DMS153 (cell line): ENCODE data around the gene LSR.
"Not testable (repeated sequence)": the region's sequence is repeated elsewhere in the genome, so short reads cannot be mapped to it uniquely, and the experiment has no call there.

Source experiments
- DNase-seq: peaks from one replicate; lab custom pipeline; 2025; lab: John Stamatoyannopoulos, UW

LSR gene

GRCh38 chr19:35217649-35217990 is 31.2 kb upstream of the LSR start:
- DNase-seq = no peak

DNA sequence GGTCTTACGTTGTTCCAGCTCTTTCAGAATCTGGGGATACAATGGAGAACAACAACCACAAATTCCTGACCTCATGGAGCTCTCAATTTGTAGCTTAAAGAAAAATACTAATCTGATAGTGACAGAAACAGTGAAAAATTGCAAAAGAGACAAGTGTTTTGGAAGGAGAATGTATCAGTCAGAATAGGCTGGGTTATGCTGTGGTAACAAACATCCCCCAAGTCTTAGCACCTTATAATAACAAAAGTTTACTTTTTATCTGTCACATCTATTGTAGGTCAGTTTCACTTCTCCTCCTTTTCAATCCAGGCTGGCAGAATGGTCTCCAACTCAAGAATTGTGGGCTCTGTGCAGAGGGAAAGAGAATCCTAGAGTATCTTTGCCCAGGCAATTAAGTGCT is 29.8 kb upstream of the LSR start:
- DNase-seq = no peak

DNA sequence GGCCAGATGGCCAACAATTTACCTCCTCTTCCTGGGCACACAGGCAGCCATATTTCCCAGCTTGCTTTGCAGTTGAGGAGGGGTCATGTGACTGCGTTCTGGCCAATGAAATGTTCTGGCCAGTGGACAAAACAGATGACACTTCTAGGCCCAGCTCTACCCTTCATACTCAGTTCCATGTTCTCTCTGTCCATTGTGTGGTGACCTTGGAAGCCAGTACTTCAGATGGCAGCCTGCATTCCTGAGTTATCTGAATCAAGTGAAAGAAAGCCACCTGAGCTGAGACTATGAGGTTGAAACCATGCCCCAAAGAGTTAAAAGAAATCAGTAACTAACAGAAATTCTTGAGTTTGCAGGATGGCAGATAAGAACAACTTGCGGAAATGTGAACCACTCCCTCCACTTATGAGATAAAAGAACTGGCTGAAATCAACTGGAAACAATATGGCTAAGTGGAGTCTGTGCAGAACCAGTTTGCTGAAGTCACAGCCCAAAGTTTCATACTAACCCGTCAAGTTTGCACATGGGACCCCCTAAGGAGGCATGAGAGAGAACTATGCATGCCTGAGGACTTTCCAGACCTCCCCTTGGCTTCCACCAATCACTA is 28.4 kb upstream of the LSR start:
- DNase-seq = no peak

DNA sequence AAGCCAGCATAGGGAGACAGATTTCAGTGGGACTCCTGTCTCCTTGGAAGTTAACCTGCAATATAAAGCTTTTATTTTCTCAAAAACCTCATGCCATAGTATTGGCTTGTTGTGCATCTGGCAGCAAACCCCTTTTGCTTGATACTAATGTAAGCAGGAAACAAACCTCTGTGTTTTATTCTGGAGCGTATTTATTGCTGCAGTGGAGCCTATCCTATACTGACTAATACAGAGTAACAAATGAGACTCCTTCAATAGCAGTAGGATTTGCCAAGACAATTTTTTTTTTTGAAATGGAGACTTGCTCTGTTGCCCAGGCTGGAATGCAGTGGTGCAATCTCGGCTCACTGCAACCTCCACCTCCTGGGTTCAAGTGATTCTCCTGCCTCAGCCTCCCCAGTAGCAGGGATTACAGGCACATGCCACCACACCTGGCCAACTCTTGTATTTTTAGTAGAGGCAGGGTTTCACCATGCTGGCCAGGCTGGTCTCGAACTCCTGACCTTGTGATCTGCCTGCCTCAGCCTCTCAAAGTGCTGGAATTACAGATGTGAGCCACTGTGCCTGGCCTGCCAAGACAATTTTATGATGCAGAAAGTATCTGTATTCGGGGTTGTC is 27.7 kb upstream of the LSR start:
- DNase-seq = not testable (repeated sequence)

- DNase-seq = no peak
Measured at GRCh38 chr19:35222373-35223015, 26.3 kb upstream of the LSR start.

DNA sequence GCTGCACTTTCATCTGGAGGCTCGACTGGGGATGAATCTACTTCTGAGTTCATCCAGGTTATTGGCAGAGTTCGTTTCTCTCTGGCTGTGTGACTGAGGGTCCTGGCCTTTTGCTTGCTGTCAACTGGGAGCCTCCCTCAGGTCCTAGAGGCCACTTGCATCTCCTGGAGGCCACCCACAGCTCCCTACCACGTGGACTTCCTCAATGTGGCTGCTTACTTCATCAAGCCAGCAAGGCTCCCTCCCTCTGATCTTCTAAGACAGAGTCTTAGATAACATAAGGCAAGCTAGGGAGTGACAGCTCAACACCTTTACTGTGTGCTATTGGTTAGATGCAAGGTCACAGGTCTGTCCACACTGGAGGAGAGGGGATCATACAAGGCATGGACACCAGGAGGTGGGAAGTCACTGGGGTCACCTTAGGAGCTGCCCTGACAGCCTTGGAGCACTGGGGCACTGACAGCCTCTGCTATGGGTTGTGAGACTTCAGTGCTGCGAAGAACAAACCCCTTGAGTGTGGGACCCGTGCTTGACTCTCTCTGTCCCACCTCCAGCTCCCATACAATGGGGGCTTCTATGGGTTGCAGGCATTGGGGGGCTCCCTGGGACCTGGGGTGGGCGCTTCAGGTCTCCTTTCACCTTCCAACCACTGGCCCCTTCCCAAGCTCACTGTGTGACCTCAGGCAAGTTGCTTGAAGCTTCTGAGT is 25.6 kb upstream of the LSR start:
- no peak for DNase-seq

DNA sequence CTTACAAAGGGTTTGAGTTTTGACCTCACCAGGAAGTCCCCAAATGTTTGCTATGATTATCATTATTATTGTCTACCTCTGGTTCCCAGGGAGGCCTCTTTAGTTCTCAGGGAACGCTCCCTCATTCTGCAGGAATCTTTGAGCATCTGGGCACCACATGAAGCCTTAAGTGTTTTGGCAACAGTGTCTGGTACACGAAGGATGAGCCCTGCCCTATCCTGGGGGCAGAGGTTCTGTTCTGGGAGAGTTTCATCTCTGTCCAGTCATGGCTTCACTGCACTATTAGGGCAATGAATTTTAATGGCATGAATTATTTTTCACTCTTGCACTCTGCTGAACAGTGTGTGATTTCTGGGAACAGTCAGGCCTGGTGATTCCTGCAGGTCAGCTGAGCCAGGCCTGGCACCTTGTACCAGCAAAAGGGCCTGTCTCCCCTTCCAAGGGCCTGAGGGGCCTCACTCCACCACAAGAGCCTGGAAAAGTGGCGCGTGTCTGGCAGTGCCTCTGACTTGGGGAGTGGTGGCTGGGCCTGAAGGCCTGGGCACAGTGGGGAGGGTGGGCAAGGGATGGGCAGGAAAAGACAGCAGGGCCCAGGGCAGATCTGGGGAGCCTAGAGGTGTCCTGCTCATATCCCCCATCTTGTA is 24.8 kb upstream of the LSR start:
- DNase-seq = no peak

- no peak for DNase-seq
Measured at GRCh38 chr19:35224681-35225571, 23.9 kb upstream of the LSR start.

DNA sequence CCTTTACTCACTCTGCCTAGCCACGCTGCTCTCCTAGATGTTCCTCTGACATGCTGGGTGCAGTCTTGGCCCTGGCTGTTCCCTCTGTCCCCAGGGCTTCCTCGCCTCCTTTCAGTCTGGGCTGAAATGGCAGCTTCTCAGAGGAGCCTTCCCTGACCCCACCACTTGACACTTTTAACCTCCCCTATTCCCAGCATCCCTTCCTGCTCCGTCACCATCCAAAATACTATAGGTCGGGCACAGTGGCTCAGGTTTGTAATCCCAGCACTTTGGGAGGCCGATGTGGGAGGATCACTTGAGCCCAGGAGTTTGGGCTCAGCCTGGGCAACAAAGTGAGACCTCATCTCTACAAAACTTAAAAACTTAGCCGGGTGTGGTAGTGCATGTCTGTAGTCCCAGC is 22.9 kb upstream of the LSR start:
- DNase-seq = no peak

DNA sequence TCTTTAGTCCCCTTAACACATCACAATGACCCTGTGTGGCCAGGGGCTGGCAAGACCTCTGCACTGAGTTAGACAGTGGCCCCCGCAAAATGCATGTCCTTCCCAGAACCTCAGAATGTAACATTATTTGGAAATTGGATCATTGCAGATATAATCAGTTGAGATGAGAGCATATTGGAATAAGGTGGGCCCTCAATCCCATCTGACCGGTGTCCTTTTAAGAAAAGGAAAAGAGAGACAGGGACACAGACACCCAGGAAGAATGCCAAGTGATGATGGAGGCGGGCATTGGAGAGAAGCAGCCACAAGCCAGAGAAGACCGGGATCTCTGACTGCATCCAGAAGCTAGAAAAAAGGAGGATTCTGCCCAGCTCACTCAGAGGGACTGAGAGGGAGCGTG is 22.1 kb upstream of the LSR start:
- DNase-seq = no peak

DNA sequence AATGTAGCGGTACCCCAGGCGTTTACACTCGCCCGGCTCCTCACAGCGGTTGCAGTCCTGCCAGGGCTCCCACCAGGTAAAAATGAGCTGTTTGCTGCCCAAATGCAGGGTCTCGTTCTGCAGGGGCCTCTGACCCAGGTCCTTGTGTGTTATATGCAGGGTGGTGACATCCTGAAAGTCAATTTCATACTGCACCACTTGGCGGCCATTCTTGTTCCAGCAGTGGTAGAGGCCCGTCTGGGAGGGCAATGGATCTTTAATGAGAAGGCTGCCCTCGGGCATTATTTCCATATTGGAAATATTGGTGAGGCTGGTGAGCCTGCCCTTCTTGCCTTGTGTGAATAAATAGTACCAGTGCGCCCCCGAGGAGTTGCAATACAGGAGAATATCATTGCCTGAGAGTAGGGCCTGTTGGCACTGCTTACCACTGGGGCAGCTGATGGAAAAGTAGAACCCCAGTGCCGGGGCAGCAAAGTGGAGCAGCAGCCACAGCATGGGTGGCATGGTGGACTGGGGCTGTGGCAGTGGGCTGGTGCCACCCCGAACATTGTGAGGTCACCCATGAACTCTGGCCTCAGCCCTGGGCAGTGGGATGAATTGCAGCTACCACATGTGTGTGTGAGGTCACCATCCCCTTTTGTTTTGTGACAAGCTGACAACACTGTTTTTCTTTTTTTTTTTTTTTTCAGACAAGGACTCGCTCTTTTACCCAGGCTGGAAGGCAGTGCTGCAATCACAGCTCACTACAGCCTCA is 20.4 kb upstream of the LSR start, which contains the start of gene FAM187B:
FAM187B (minus strand) TSS at position 563 of the 754 bp plus-strand sequence; CDS start at position 504, 59 bp downstream.
- DNase-seq = no peak

- DNase-seq = no peak
Measured at GRCh38 chr19:35229601-35230000, 19.2 kb upstream of the LSR start.

- DNase-seq = no peak
Measured at GRCh38 chr19:35231956-35232645, 16.7 kb upstream of the LSR start.

DNA sequence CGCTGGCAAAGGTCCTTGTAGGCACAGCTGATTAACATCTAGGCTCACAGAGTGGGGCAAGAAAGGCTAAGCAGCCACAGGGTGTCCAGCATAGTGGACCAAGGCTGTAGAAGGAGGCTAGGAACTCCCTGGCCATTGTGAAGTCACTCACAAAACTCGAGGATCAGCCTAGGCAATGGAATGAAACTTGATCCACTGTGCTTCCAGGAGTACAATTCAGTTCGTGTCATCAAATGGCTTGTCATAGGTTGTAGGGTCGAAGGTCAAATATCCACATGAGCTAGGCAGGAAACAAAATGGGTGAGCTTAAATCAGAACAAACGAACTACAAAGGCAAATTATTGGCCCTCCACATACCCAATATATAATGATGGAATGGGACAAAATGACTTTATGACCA is 15.9 kb upstream of the LSR start:
- DNase-seq = no peak

GRCh38 chr19:35236638-35237400 is 12.0 kb upstream of the LSR start:
- DNase-seq = no peak

DNA sequence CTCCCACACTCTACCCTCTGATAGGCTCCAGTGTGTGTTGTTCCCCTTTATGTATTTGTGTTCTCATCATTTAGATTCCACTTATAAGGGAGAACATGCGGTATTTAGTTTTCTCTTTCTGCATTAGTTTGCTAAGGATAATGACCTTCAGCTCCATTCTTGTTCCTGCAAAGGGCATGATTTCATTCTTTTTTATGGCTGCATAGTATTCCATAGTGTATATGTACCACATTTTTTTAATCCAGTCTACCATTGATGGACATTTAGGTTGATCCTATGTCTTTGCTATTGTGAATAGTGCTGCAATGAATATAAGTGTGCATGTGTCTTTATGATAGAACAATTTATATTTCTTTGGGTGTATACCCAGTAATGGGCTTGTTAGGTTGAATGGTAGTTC is 9.2 kb upstream of the LSR start:
- not testable (repeated sequence) for DNase-seq

- no peak for DNase-seq
Measured at GRCh38 chr19:35240327-35240726, 8.5 kb upstream of the LSR start.

GRCh38 chr19:35241417-35241816 is 7.4 kb upstream of the LSR start:
- DNase-seq = no peak

GRCh38 chr19:35246466-35247092 is 2.2 kb upstream of the LSR start:
- no peak for DNase-seq
